Anterior cingulate cortex (tissue), 58 donors: ENCODE data around the gene ZNF831.

Experiments used
- DNase-seq, 58 donors: peaks; one replicate each; lab custom pipeline; 2025; lab: John Stamatoyannopoulos, UW

Gene ZNF831

GRCh38 chr20:59207235-59207634 is 43.6 kb downstream of the ZNF831 start:
- DNase-seq = no peak

- peak in 40 of 58 donors; percentile 9 to 73 (median 43) for DNase-seq
Measured at GRCh38 chr20:59207742-59208357, 44.2 kb downstream of the ZNF831 start.

- DNase-seq = no peak
Measured at GRCh38 chr20:59210186-59210585, 46.6 kb downstream of the ZNF831 start.

GRCh38 chr20:59211208-59211765 is 47.7 kb downstream of the ZNF831 start:
- no peak for DNase-seq

- DNase-seq = no peak
Measured at GRCh38 chr20:59214073-59214472, 50.5 kb downstream of the ZNF831 start.

- peak in 1 of 58 donors; percentile 14 for DNase-seq
Measured at GRCh38 chr20:59214606-59215547, 51.3 kb downstream of the ZNF831 start.

GRCh38 chr20:59217173-59217572 is 53.6 kb downstream of the ZNF831 start:
- DNase-seq = no peak

- no peak for DNase-seq
Measured at GRCh38 chr20:59217794-59218280, 54.2 kb downstream of the ZNF831 start.

GRCh38 chr20:59219211-59219610 is 55.6 kb downstream of the ZNF831 start:
- DNase-seq = no peak

- no peak for DNase-seq
Measured at GRCh38 chr20:59220161-59220560, 56.5 kb downstream of the ZNF831 start.

- no peak for DNase-seq
Measured at GRCh38 chr20:59221049-59221706, 57.6 kb downstream of the ZNF831 start.

- DNase-seq = no peak
Measured at GRCh38 chr20:59221707-59222252, 58.2 kb downstream of the ZNF831 start.

GRCh38 chr20:59222253-59223181 is 58.9 kb downstream of the ZNF831 start:
- DNase-seq = peak in 55 of 58 donors; percentile 13 to 82 (median 50)

GRCh38 chr20:59223182-59223601 is 59.6 kb downstream of the ZNF831 start:
- peak in 16 of 58 donors; percentile 6 to 65 (median 29) for DNase-seq

GRCh38 chr20:59223750-59224149 is 60.1 kb downstream of the ZNF831 start:
- no peak for DNase-seq

- DNase-seq = no peak
Measured at GRCh38 chr20:59224236-59224635, 60.6 kb downstream of the ZNF831 start.

GRCh38 chr20:59230385-59230784 is 66.8 kb downstream of the ZNF831 start:
- DNase-seq = no peak

- no peak for DNase-seq
Measured at GRCh38 chr20:59231124-59231804, 67.6 kb downstream of the ZNF831 start.

GRCh38 chr20:59232618-59233017 is 69.0 kb downstream of the ZNF831 start:
- DNase-seq = no peak
